K562 (cell line): ENCODE data around the gene AMBRA1. TPM values are rescaled to one million over a fixed set of nuclear protein-coding genes. Genes with fewer than 3 reads are reported as not detected.
"Not testable (repeated sequence)": the region's sequence is repeated elsewhere in the genome, so short reads cannot be mapped to it uniquely, and the experiment has no call there.

Experiments used
- ATAC-seq: fragments of 200-7000 bp; cut with Tn5 transposase; 3 replicates; pipeline ENCODE4 v1.9.1; 2020; ENCODE audit warnings: moderate library complexity
- BruUV-seq: library from RNA; stranded (reverse); fragments of 400-500 nt; replicated peaks from 2 replicates; lab custom pipeline; 2021; lab: Mats Ljungman, UMichigan
- CTCF ChIA-PET: fragments of 300-600 bp; formaldehyde crosslinking; extraction: SDS; loops from one replicate; lab custom pipeline; 2021; ENCODE audit warnings: low intra/inter-chr PET ratio; lab: Yijun Ruan, JAX
- POLR2A ChIA-PET: fragments of 300-600, 350-650 bp; sonication (Branson Sonifier 250); formaldehyde crosslinking; extraction: SDS; loops from one replicate; lab custom pipeline; 2021; ENCODE audit warnings: antibody characterized with exemption, inconsistent platforms; lab: Yijun Ruan, JAX
- DNase-seq, 4 experiments: peaks; one replicate each; pipeline versions ENCODE4 v3.0.0 to v3.0.0-alpha.2; 2011 to 2018; ENCODE audit warnings: low spot score in 3 of 4, mixed read lengths in 3 of 4; ENCODE audit errors: extremely low read depth in 1 of 4
- FAIRE-seq: peaks from 2 replicates; lab custom pipeline; 2011; peaks lifted over from hg19 to GRCh38; lab: Jason Lieb, UNC
- H2AFZ ChIP-seq: 2 replicates; pipeline ENCODE4 v1.6.0; 2011; ENCODE audit warnings: low read depth, low read length, control low read depth, inconsistent platforms
- H3K27ac ChIP-seq: fragments of 200-600 bp; 3 replicates; pipeline ENCODE4 v1.8.0; 2011; ENCODE audit warnings: low read depth, mild to moderate bottlenecking, control low read depth, inconsistent platforms, low read length, moderate library complexity, mixed read lengths; ENCODE audit errors: extremely low read depth
- H3K27me3 ChIP-seq, 2 experiments: fragments of 300-600 bp in 1 of 2; 2 replicates in 1 of 2; 3 replicates in 1 of 2; pipeline versions ENCODE4 v1.6.0 to v1.8.0; 2011; ENCODE audit warnings: inconsistent platforms in 2 of 2, low read length in 2 of 2, mild to moderate bottlenecking in 1 of 2, mixed read lengths in 1 of 2, moderate library complexity in 1 of 2; ENCODE audit not compliant: control insufficient read depth in 2 of 2, insufficient read depth in 2 of 2
- H3K36me3 ChIP-seq: fragments of 300-600 bp; 3 replicates; pipeline ENCODE4 v1.8.0; 2011; ENCODE audit warnings: mild to moderate bottlenecking, low read length, inconsistent platforms; ENCODE audit not compliant: control insufficient read depth, insufficient read depth
- H3K4me1 ChIP-seq, 2 experiments: fragments of 200-600 bp in 1 of 2; replicated peaks in 1 of 2; 2 replicates in 1 of 2; 3 replicates in 1 of 2; pipeline versions ENCODE4 v1.5.1 to v1.8.0; 2011; ENCODE audit warnings: inconsistent platforms in 2 of 2, low read length in 2 of 2, mild to moderate bottlenecking in 1 of 2, mixed read lengths in 1 of 2, moderate library complexity in 1 of 2; ENCODE audit not compliant: control insufficient read depth in 2 of 2, insufficient read depth in 2 of 2
- H3K4me2 ChIP-seq: 2 replicates; pipeline ENCODE4 v1.6.1; 2011; ENCODE audit warnings: low read length, control low read depth, inconsistent platforms, mixed read lengths; ENCODE audit not compliant: insufficient read depth
- H3K4me3 ChIP-seq: fragments of 200-600 bp; sonication (generic), shearing (Covaris generic); 2 replicates; pipeline ENCODE4 v1.5.1; 2016; ENCODE audit warnings: control low read depth, inconsistent platforms
- H3K79me2 ChIP-seq: fragments of 200-600 bp; 3 replicates; pipeline ENCODE4 v1.8.0; 2011; ENCODE audit warnings: low read length, inconsistent platforms; ENCODE audit not compliant: control insufficient read depth, insufficient read depth
- H3K9ac ChIP-seq, 2 experiments: 2 replicates each; pipeline versions ENCODE4 v1.6.0 to v1.6.1; 2011; ENCODE audit warnings: low read depth in 2 of 2, low read length in 2 of 2, control low read depth in 1 of 2, inconsistent platforms in 1 of 2, mild to moderate bottlenecking in 1 of 2, mixed read lengths in 1 of 2; ENCODE audit not compliant: insufficient read depth in 1 of 2
- H3K9me1 ChIP-seq: one replicate; pipeline ENCODE4 v1.6.0; 2011; ENCODE audit warnings: inconsistent platforms, mild to moderate bottlenecking, low read length, moderate library complexity; ENCODE audit not compliant: control insufficient read depth, insufficient read depth
- H3K9me3 ChIP-seq: replicated peaks from 2 replicates; pipeline ENCODE4 v1.5.1; 2011; ENCODE audit warnings: low read depth, low read length, inconsistent platforms; ENCODE audit not compliant: control insufficient read depth, insufficient read depth
- H4K20me1 ChIP-seq: replicated peaks from 2 replicates; pipeline ENCODE4 v1.6.1; 2011; ENCODE audit warnings: low read length, inconsistent platforms, mixed read lengths; ENCODE audit not compliant: control insufficient read depth, insufficient read depth
- FIP1L1 ChIP-seq: fragments of 200-400 bp; formaldehyde crosslinking; IDR thresholded peaks from 2 replicates; pipeline ENCODE4 v1.6.1; 2018; ENCODE audit warnings: mild to moderate bottlenecking, low read depth, low read length; ENCODE audit not compliant: poor library complexity, severe bottlenecking
- GABPA ChIP-seq: fragments of 200-800 bp; sonication (Bioruptor generic); conservative IDR thresholded peaks from 2 replicates; pipeline ENCODE4 v1.6.1; 2016; ENCODE audit warnings: low read depth, missing genetic modification characterization, missing compliant biosample characterization
- HDAC1 ChIP-seq, 2 experiments: fragments of 450-650 bp; IDR thresholded peaks; 2 replicates each; pipeline ENCODE4 v1.6.1; 2016 to 2017; ENCODE audit warnings: inconsistent platforms in 1 of 2, mild to moderate bottlenecking in 1 of 2, moderate library complexity in 1 of 2
- POLR2G ChIP-seq: fragments of 200-400 bp; formaldehyde crosslinking; IDR thresholded peaks from 2 replicates; pipeline ENCODE4 v1.6.1; 2017; ENCODE audit warnings: low read depth, mild to moderate bottlenecking, antibody characterized with exemption, low read length, moderate library complexity
- SRF ChIP-seq, 2 experiments: fragments of 250-450, 450-650 bp in 1 of 2; sonication (Bioruptor Pico) in 1 of 2; sonication (generic) in 1 of 2; formaldehyde crosslinking; IDR thresholded peaks; 2 replicates each; pipeline versions ENCODE4 v1.5.0 to v1.5.1; 2020 to 2022; ENCODE audit warnings: mild to moderate bottlenecking in 1 of 2, missing genetic modification reagents in 1 of 2
- ZBTB7A ChIP-seq: IDR thresholded peaks from 2 replicates; pipeline ENCODE4 v1.6.1; 2011; ENCODE audit warnings: low read depth, mild to moderate bottlenecking, low read length, moderate library complexity, borderline replicate concordance; ENCODE audit not compliant: control insufficient read depth
- WGBS: fragments of 100-300 bp; shearing (Covaris generic); methylation state at CpG from one replicate; pipeline ENCODE4 v1.1.6; 2016; ENCODE audit warnings: low coverage, mixed read lengths; ENCODE audit not compliant: insufficient coverage; ENCODE audit errors: missing lambda C conversion rate; 5-methylcytosine and 5-hydroxymethylcytosine counted together
- in situ Hi-C: fragments of 300-500 bp; cut with MboI; formaldehyde crosslinking; loops from 4 replicates; pipeline ENCODE4 v1.15.0; 2018; ENCODE audit warnings: inconsistent platforms, mixed read lengths
- intact Hi-C: fragments of 100-400 bp; cut with micrococcal nuclease; formaldehyde crosslinking; loops from 2 replicates; pipeline ENCODE4 v1.14.2; 2022
- polyA plus RNA-seq, 8 experiments: library from polyadenylated mRNA; depleted of rRNA in 4 of 8; stranded (reverse) in 5 of 8; unstranded in 3 of 8; fragments of >200 nt; fragmentation: Nextera tagmentation in 2 of 8; fragmentation: Illumina TruSeq in 1 of 8; extraction: Ambion mirVana in 2 of 8; extraction: Trizol in 1 of 8; gene quantifications; 2 replicates each; pipeline versions ENCODE4 v1.2.1 to v1.2.3, GENCODE V29; 2011 to 2014; ENCODE audit warnings: inconsistent platforms in 1 of 8, missing spikeins in 1 of 8
- total RNA-seq, 7 experiments: library from RNA; depleted of rRNA in 6 of 7; stranded (reverse); fragments of >200 nt in 6 of 7; fragmentation: Illumina TruSeq in 2 of 7; extraction: Trizol in 2 of 7; gene quantifications; 2 replicates each; pipeline versions ENCODE4 v1.2.1 to v1.2.3, GENCODE V29; 2011 to 2021; ENCODE audit warnings: low replicate concordance in 1 of 7
- TF ChIP-seq, protein P1 (sequence below), 2 experiments: fragments of 250-450 bp in 1 of 2; fragments of 450-650 bp in 1 of 2; sonication (Bioruptor Pico) in 1 of 2; IDR thresholded peaks; 2 replicates each; pipeline versions ENCODE4 v1.6.1 to v1.8.0; 2016 to 2021; ENCODE audit warnings: mild to moderate bottlenecking in 2 of 2, moderate library complexity in 2 of 2, missing compliant biosample characterization in 1 of 2, missing genetic modification characterization in 1 of 2
- TF ChIP-seq, protein P2 (sequence below): sonication (generic); formaldehyde crosslinking; IDR thresholded peaks from 2 replicates; pipeline ENCODE4 v1.8.1; 2023; ENCODE audit warnings: mild to moderate bottlenecking, missing genetic modification reagents
- TF ChIP-seq, protein P3 (sequence below), 2 experiments: IDR thresholded peaks; 2 replicates each; pipeline ENCODE4 v1.6.1; 2012; ENCODE audit warnings: improper control_type of control experiment in 2 of 2, low read depth in 2 of 2, low read length in 2 of 2, borderline replicate concordance in 1 of 2

The AMBRA1 gene
- total and polyA plus RNA-seq, 9 of the 15 experiments (the other 6 are each of a cell fraction or from before 2014, with no cell fraction given): 0.15 to 24.5 (median 13.0) TPM

DNA sequence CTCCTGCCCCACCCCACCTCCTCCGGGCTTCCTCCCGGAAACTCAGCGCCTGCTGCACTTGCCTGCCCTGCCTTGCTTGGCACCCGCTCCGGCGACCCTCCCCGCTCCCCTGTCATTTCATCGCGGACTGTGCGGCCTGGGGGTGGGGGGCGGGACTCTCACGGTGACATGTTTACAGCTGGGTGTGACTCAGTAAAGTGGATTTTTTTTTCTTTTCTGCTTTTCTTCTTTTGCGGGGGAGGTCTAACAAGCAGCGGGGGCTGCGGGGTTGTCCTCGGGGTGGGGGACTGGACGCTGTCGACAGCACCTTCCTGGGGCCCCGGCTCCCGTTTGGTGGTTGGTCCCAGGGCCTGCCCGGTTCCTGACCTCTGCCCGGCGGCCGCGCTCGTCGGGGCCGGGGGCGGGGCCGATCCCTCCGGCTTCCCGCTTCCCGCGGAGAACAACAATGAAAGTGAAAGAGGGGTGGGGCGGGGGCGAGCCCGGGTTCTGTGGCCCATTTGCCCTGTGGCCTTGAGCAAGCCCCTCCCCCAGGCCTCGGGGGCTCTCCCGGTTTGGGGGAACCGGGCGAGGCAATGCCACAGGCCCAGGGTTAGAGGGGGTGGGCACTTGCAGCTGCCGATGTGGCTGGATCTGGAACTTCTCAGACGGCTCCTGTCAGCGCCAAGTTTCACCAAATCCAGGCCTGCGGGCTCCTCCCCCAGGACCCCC is 213.3 kb downstream of the AMBRA1 start (continued):
- TF ChIP-seq, protein P1, sequence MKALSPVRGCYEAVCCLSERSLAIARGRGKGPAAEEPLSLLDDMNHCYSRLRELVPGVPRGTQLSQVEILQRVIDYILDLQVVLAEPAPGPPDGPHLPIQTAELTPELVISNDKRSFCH (CRISPR knock-in tag; IDR thresholded peaks at IDR 0.05): no peak
- TF ChIP-seq, protein P1 (tag; IDR thresholded peaks at IDR 0.05): no peak
- TF ChIP-seq, all 486 proteins: peak for 82

DNA sequence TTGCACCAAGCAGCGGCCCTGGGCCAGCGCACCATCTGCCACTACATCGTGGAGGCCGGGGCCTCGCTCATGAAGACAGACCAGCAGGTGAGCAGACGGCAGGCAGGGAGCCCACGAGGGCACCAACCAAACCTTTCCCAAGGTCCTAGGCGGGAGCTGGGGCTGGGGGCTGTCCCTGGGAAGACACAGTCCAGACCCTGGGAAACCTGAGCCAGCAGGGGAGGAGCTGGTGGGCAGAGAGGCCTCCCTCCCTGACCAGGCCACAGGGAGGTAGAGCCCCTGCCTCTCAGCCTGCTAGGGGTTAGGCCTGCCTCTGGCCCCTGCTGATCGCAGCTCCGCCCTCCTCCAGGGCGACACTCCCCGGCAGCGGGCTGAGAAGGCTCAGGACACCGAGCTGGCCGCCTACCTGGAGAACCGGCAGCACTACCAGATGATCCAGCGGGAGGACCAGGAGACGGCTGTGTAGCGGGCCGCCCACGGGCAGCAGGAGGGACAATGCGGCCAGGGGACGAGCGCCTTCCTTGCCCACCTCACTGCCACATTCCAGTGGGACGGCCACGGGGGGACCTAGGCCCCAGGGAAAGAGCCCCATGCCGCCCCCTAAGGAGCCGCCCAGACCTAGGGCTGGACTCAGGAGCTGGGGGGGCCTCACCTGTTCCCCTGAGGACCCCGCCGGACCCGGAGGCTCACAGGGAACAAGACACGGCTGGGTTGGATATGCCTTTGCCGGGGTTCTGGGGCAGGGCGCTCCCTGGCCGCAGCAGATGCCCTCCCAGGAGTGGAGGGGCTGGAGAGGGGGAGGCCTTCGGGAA is 214.1 kb downstream of the AMBRA1 start:
- Histone ChIP-seq H3K4me2 (peak overlapping the region; percentile 33), H3K79me2 (peaks cover 16% of the 10 kb centered on the region), H3K36me3 (peaks cover 60% of the 10 kb centered on the region; the same call in 2 of the 3 replicates), H3K9ac (peak overlapping the region; percentile 26 to 88; a peak in 3 of 4 replicates), H3K4me1 (peaks cover 25 to 58% of the 10 kb centered on the region in 2 experiments), H3K27ac (peak overlapping the region; percentile 96; the same call in 2 of the 3 replicates), H2AFZ (peak overlapping the region; percentile 56; the same call in 1 of the 2 replicates)
- H3K9me1 ChIP-seq, H3K4me3 ChIP-seq, H3K9me3 ChIP-seq, BruUV-seq, H3K27me3 ChIP-seq, in situ Hi-C loops, H4K20me1 ChIP-seq: not testable (repeated sequence)
- intact Hi-C loops: loop anchor here (2.0 to 5.0 kb wide), 2 partner anchors 27 to 132 kb away; no protein-coding TSS in a partner anchor
- ChIA-PET CTCF (interaction anchor here (0.6 kb wide), 1 partner anchor 132 kb away, joined by 4 read pairs; no protein-coding TSS in a partner anchor), POLR2A (interaction anchor here (0.6 to 2.3 kb wide), 3 partner anchors 12 to 136 kb away, joined by 3 to 10 read pairs (median 3); no protein-coding TSS in a partner anchor)
- ATAC-seq (peak; percentile 73), FAIRE-seq (peak; percentile 90), DNase-seq (peak; percentile 73 to 83 (median 76))
- WGBS: 27% methylated on average over 24 of the region's 36 CpGs
- TF ChIP-seq FIP1L1 (peak; percentile 15), HDAC1 (IDR thresholded peaks at IDR 0.05) (0 out of 4 replicates have a peak, but pooled peaks of 1 of the 2 experiments have one; percentile 12), SRF (CRISPR knock-in tag; IDR thresholded peaks at IDR 0.05) (peak in 1 of 2 experiments; percentile 29; a peak in 1 of 4 replicates), POLR2G (peak; percentile 60), ZBTB7A (peak; percentile 63; the same call in 1 of the 2 replicates), GABPA (tag) (0 out of 2 replicates have a peak, but pooled peaks have one; percentile 2)
- TF ChIP-seq, protein P2, sequence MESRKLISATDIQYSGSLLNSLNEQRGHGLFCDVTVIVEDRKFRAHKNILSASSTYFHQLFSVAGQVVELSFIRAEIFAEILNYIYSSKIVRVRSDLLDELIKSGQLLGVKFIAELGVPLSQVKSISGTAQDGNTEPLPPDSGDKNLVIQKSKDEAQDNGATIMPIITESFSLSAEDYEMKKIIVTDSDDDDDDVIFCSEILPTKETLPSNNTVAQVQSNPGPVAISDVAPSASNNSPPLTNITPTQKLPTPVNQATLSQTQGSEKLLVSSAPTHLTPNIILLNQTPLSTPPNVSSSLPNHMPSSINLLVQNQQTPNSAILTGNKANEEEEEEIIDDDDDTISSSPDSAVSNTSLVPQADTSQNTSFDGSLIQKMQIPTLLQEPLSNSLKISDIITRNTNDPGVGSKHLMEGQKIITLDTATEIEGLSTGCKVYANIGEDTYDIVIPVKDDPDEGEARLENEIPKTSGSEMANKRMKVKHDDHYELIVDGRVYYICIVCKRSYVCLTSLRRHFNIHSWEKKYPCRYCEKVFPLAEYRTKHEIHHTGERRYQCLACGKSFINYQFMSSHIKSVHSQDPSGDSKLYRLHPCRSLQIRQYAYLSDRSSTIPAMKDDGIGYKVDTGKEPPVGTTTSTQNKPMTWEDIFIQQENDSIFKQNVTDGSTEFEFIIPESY (CRISPR knock-in tag): peak; percentile 54; the same call in 1 of the 2 replicates
- TF ChIP-seq, protein P3, sequence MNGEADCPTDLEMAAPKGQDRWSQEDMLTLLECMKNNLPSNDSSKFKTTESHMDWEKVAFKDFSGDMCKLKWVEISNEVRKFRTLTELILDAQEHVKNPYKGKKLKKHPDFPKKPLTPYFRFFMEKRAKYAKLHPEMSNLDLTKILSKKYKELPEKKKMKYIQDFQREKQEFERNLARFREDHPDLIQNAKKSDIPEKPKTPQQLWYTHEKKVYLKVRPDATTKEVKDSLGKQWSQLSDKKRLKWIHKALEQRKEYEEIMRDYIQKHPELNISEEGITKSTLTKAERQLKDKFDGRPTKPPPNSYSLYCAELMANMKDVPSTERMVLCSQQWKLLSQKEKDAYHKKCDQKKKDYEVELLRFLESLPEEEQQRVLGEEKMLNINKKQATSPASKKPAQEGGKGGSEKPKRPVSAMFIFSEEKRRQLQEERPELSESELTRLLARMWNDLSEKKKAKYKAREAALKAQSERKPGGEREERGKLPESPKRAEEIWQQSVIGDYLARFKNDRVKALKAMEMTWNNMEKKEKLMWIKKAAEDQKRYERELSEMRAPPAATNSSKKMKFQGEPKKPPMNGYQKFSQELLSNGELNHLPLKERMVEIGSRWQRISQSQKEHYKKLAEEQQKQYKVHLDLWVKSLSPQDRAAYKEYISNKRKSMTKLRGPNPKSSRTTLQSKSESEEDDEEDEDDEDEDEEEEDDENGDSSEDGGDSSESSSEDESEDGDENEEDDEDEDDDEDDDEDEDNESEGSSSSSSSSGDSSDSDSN (IDR thresholded peaks at IDR 0.05; ENCODE audit: borderline replicate concordance in 1 of 2, low read depth in 2 of 2, low read length in 2 of 2): peak; percentile 44 to 64; a peak in 1 of 4 replicates
